Tibial nerve (tissue), 4 donors: ENCODE data around the gene KCNN4. TPM values are rescaled to one million over a fixed set of nuclear protein-coding genes. Genes with fewer than 3 reads are reported as not detected.

Experiments
- DNase-seq, 2 donors: peaks; one replicate each; pipeline ENCODE4 v3.0.0-alpha.2; 2019; ENCODE audit warnings: low spot score in 2 of 2
- H3K27ac ChIP-seq, 4 donors: fragments of 200-600 bp; sonication (generic) in 3 of 4; one replicate each; pipeline ENCODE4 v1.5.1; 2017 to 2019; ENCODE audit warnings: mild to moderate bottlenecking in 1 of 4
- H3K27me3 ChIP-seq, 2 donors: fragments of 200-600 bp; sonication (generic) in 1 of 2; one replicate each; pipeline versions ENCODE4 v1.5.1 to v1.6.0; 2017 to 2019
- H3K36me3 ChIP-seq, 3 donors: fragments of 200-600 bp; sonication (generic); one replicate each; pipeline ENCODE4 v1.5.1; 2018 to 2019
- H3K4me1 ChIP-seq, 4 donors: fragments of 200-600 bp; sonication (generic) in 3 of 4; one replicate each; pipeline ENCODE4 v1.5.1; 2017 to 2019
- H3K4me3 ChIP-seq, 4 donors: fragments of 200-600 bp; sonication (generic) in 3 of 4; one replicate each; pipeline ENCODE4 v1.5.1; 2017 to 2019; ENCODE audit warnings: mild to moderate bottlenecking in 1 of 4, moderate library complexity in 1 of 4
- H3K9me3 ChIP-seq, 4 donors: fragments of 200-600 bp; sonication (generic) in 3 of 4; one replicate each; pipeline ENCODE4 v1.5.1; 2017 to 2019
- CTCF ChIP-seq, 5 experiments: fragments of 200-600 bp in 3 of 5; fragments of 450-650 bp in 2 of 5; sonication (generic) in 3 of 5; IDR thresholded peaks; one replicate each; pipeline ENCODE4 v1.5.1; 2016 to 2019; ENCODE audit warnings: antibody characterized with exemption in 5 of 5, mild to moderate bottlenecking in 3 of 5, moderate library complexity in 2 of 5
- EP300 ChIP-seq, 2 donors: sonication (generic); formaldehyde crosslinking; IDR thresholded peaks; one replicate each; pipeline ENCODE4 v1.6.1; 2017; ENCODE audit warnings: antibody characterized with exemption in 2 of 2, mild to moderate bottlenecking in 1 of 2
- POLR2A ChIP-seq, 2 donors: fragments of 450-650 bp; IDR thresholded peaks; one replicate each; pipeline ENCODE4 v1.6.1; 2017; ENCODE audit warnings: antibody characterized with exemption in 2 of 2, mild to moderate bottlenecking in 2 of 2, moderate library complexity in 2 of 2
- WGBS, 2 donors: methylation state at CpG; one replicate each; pipeline ENCODE4 v1.1.5; 2018; 5-methylcytosine and 5-hydroxymethylcytosine counted together
- total RNA-seq, 4 donors: library from RNA; depleted of rRNA; stranded (reverse); fragments of >200 nt; gene quantifications; one replicate each; pipeline ENCODE4 v1.1.0, GENCODE V29; 2016

The KCNN4 gene
- total RNA-seq, 4 donors from 2014 or later: 4.6 to 18.3 (median 6.8) TPM

GRCh38 chr19:43749898-43750297 is 30.9 kb downstream of the KCNN4 start:
- Histone ChIP-seq H3K9me3 (no peaks in the 10 kb centered on the region), H3K27ac (no peak overlapping the region), H3K4me1 (peaks cover 0 to 37% (median 23%) of the 10 kb centered on the region in 4 donors), H3K36me3 (peaks cover 2 to 66% (median 15%) of the 10 kb centered on the region in 3 donors), H3K4me3 (no peak overlapping the region), H3K27me3 (no peaks in the 10 kb centered on the region)
- no peak for DNase-seq
- WGBS, 2 donors: 92 to 97% methylated on average over 1 of the region's 1 CpG
- TF ChIP-seq EP300 (IDR thresholded peaks at IDR 0.05) (no peak), CTCF (IDR thresholded peaks at IDR 0.05) (no peak), POLR2A (IDR thresholded peaks at IDR 0.05) (no peak)

- WGBS, 2 donors: 87 to 89% methylated on average over 7 of the region's 7 CpGs
- no peak for DNase-seq
These were observed 31.6 kb downstream of the KCNN4 start for GRCh38 chr19:43749152-43749551.

GRCh38 chr19:43748685-43749084 is 32.1 kb downstream of the KCNN4 start:
- no peak for TF ChIP-seq CTCF (IDR thresholded peaks at IDR 0.05)
- TF ChIP-seq EP300 (IDR thresholded peaks at IDR 0.05): no peak
- TF ChIP-seq POLR2A (IDR thresholded peaks at IDR 0.05): no peak
- no peak for DNase-seq
- Histone ChIP-seq H3K27me3 (no peaks in the 10 kb centered on the region), H3K9me3 (no peaks in the 10 kb centered on the region), H3K27ac (no peak overlapping the region), H3K36me3 (peaks cover 2 to 78% (median 22%) of the 10 kb centered on the region in 3 donors), H3K4me1 (peaks cover 0 to 37% (median 20%) of the 10 kb centered on the region in 4 donors), H3K4me3 (no peak overlapping the region)
- 81 to 84% methylated on average over 4 of the region's 4 CpGs for WGBS, 2 donors

More at GRCh38 chr19:43749152-43749551, 31.6 kb downstream of the KCNN4 start:
- no peaks in the 10 kb centered on the region for H3K9me3 ChIP-seq
- peaks cover 0 to 42% (median 23%) of the 10 kb centered on the region in 4 donors for H3K4me1 ChIP-seq
- no peak for TF ChIP-seq POLR2A (IDR thresholded peaks at IDR 0.05)
- TF ChIP-seq CTCF (IDR thresholded peaks at IDR 0.05): no peak
- TF ChIP-seq EP300 (IDR thresholded peaks at IDR 0.05): no peak
- peaks cover 2 to 74% (median 19%) of the 10 kb centered on the region in 3 donors for H3K36me3 ChIP-seq
- no peaks in the 10 kb centered on the region for H3K27me3 ChIP-seq
- no peak overlapping the region for H3K4me3 ChIP-seq
- no peak overlapping the region for H3K27ac ChIP-seq

GRCh38 chr19:43748205-43748594 is 32.6 kb downstream of the KCNN4 start:
- no peak overlapping the region for H3K27ac ChIP-seq
- no peak overlapping the region for H3K4me3 ChIP-seq
- no peaks in the 10 kb centered on the region for H3K9me3 ChIP-seq
- TF ChIP-seq POLR2A (IDR thresholded peaks at IDR 0.05) (no peak), EP300 (IDR thresholded peaks at IDR 0.05) (no peak), CTCF (IDR thresholded peaks at IDR 0.05) (no peak)
- H3K4me1 ChIP-seq: peaks cover 0 to 35% (median 18%) of the 10 kb centered on the region in 4 donors
- H3K27me3 ChIP-seq: no peaks in the 10 kb centered on the region
- WGBS, 2 donors: 89 to 90% methylated on average over 4 of the region's 4 CpGs
- no peak for DNase-seq
- peaks cover 2 to 83% (median 22%) of the 10 kb centered on the region in 3 donors for H3K36me3 ChIP-seq

- DNase-seq: no peak
- H3K4me1 ChIP-seq: peaks cover 0 to 35% (median 13%) of the 10 kb centered on the region in 4 donors
- peaks cover 2 to 89% (median 22%) of the 10 kb centered on the region in 3 donors for H3K36me3 ChIP-seq
- no peaks in the 10 kb centered on the region for H3K9me3 ChIP-seq
- WGBS, 2 donors: 77 to 80% methylated on average over 16 of the region's 16 CpGs
- TF ChIP-seq POLR2A (IDR thresholded peaks at IDR 0.05) (no peak), CTCF (IDR thresholded peaks at IDR 0.05) (no peak), EP300 (IDR thresholded peaks at IDR 0.05) (no peak)
- no peak overlapping the region for H3K27ac ChIP-seq
- no peak overlapping the region for H3K4me3 ChIP-seq
- H3K27me3 ChIP-seq: no peaks in the 10 kb centered on the region
These were observed 33.1 kb downstream of the KCNN4 start for GRCh38 chr19:43747557-43748204.
